Lower lobe of right lung (tissue), 2 donors: ENCODE results near the gene ASIC2. TPM values are rescaled to one million over a fixed set of nuclear protein-coding genes. Genes with fewer than 3 reads are reported as not detected.

Source experiments
- ATAC-seq, 2 donors: fragments of 200-7000 bp; cut with Tn5 transposase; one replicate each; pipeline ENCODE4 v1.9.1; 2020 to 2022; ENCODE audit warnings: mild to moderate bottlenecking in 2 of 2, moderate library complexity in 2 of 2
- DNase-seq: peaks from one replicate; pipeline ENCODE4 v3.0.0-alpha.2; 2020
- H3K27ac ChIP-seq: fragments of 200-600 bp; one replicate; pipeline ENCODE4 v1.8.0; 2022
- H3K27me3 ChIP-seq: fragments of 200-600 bp; one replicate; pipeline ENCODE4 v1.8.0; 2022; ENCODE audit warnings: low read depth
- H3K36me3 ChIP-seq: fragments of 200-600 bp; one replicate; pipeline ENCODE4 v1.8.0; 2022; ENCODE audit warnings: mild to moderate bottlenecking
- H3K4me1 ChIP-seq: fragments of 200-600 bp; one replicate; pipeline ENCODE4 v1.8.0; 2022
- H3K4me3 ChIP-seq: fragments of 200-600 bp; one replicate; pipeline ENCODE4 v1.8.0; 2022; ENCODE audit warnings: mild to moderate bottlenecking
- H3K9me3 ChIP-seq: fragments of 200-600 bp; one replicate; pipeline ENCODE4 v1.8.0; 2022
- intact Hi-C: fragments of 100-400 bp; cut with DNase I; formaldehyde crosslinking; loops from one replicate; pipeline ENCODE4 v1.11.0; 2022
- total RNA-seq: library from RNA; stranded (reverse); fragmentation: NEBNext Ultra II Directional; extraction: Animal tissue kit (Norgen Biotek cat#: 25700); gene quantifications from one replicate; pipeline ENCODE4 v1.2.1, GENCODE V29; 2021
- TF ChIP-seq, protein P1 (sequence below): fragments of 200-600 bp; IDR thresholded peaks from one replicate; pipeline ENCODE4 v1.8.0; 2022; ENCODE audit warnings: antibody characterized with exemption, mild to moderate bottlenecking
- donor health status: DM: no; HTN: yes; CAD: no; lungs with severe emphysema.

The ASIC2 gene
- total RNA-seq, 1 donor from 2014 or later: not detected

DNA sequence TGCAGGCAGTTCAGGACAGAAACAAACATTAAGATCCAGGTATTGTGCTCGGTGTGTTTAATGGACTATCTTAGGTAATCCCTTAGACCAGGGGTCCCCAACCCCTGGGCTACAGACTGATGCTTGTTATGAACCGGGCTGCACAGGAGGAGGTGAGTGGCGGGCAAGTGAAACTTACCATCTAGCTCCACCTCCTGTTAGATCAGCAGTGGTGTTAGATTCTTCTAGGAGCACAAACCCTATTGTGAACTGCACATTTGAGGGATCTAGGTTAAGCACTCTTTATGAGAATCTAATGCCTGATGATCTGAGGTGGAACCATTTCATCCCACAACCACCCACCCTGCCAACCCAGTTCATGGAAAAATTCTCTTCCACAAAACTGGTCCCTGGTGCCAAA lies 37.8 kb upstream of the ASIC2 start:
- no peak overlapping the region for H3K27ac ChIP-seq
- ATAC-seq: no peak
- H3K4me3 ChIP-seq: no peak overlapping the region
- no peaks in the 10 kb centered on the region for H3K9me3 ChIP-seq
- TF ChIP-seq, protein P1, sequence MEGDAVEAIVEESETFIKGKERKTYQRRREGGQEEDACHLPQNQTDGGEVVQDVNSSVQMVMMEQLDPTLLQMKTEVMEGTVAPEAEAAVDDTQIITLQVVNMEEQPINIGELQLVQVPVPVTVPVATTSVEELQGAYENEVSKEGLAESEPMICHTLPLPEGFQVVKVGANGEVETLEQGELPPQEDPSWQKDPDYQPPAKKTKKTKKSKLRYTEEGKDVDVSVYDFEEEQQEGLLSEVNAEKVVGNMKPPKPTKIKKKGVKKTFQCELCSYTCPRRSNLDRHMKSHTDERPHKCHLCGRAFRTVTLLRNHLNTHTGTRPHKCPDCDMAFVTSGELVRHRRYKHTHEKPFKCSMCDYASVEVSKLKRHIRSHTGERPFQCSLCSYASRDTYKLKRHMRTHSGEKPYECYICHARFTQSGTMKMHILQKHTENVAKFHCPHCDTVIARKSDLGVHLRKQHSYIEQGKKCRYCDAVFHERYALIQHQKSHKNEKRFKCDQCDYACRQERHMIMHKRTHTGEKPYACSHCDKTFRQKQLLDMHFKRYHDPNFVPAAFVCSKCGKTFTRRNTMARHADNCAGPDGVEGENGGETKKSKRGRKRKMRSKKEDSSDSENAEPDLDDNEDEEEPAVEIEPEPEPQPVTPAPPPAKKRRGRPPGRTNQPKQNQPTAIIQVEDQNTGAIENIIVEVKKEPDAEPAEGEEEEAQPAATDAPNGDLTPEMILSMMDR: no peak
- intact Hi-C loops: no loop called here
- H3K4me1 ChIP-seq: no peaks in the 10 kb centered on the region
- peaks cover 3% of the 10 kb centered on the region for H3K27me3 ChIP-seq
- DNase-seq: no peak
- no peaks in the 10 kb centered on the region for H3K36me3 ChIP-seq

DNA sequence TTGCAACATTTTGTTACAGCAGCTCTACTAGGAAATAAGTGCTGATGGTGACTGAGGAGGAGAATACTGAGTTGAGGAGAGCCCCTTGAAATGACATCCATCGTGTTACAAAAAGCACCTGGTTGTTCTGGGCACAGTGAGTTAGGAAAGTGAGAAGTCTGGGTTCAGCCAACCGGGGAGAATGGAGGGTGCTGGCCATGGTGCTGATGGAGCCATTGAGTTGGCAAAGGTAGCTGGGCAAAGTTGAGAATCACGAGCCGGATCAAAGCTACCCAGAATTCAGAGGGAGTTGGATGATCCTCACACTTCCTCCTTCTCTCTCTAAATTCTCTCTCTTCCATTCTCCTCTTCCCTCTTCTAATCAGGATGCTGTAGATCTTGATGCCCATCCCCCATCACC lies 35.0 kb upstream of the ASIC2 start:
- ATAC-seq (no peak), DNase-seq (no peak)
- Histone ChIP-seq H3K27ac (no peak overlapping the region), H3K4me3 (no peak overlapping the region), H3K4me1 (no peaks in the 10 kb centered on the region), H3K27me3 (peaks cover 3% of the 10 kb centered on the region), H3K36me3 (no peaks in the 10 kb centered on the region), H3K9me3 (no peaks in the 10 kb centered on the region)
- intact Hi-C loops: no loop called here
- TF ChIP-seq, protein P1: no peak

DNA sequence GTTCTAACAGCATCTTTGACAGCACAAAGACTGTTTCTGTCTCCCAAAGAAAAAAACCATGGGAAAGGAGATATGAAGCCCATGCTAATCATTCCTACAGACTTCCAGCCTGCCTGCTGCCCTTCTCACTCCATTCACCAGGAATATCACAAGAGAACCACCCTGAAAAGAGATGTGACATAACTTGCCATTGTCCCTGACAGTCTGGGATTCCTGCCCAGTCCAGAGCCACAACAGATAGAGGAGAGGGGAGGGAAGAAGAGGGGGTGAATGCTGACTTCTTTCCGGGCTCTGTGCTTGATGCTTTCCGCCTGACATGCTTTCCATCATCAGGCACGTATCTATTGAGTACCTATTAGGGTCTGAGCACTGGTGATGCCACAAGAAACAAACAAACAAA lies 31.6 kb upstream of the ASIC2 start:
- ATAC-seq (no peak), DNase-seq (no peak)
- intact Hi-C loops: no loop called here
- no peaks in the 10 kb centered on the region for H3K36me3 ChIP-seq
- no peaks in the 10 kb centered on the region for H3K9me3 ChIP-seq
- TF ChIP-seq, protein P1: no peak
- H3K27ac ChIP-seq: no peak overlapping the region
- H3K4me1 ChIP-seq: no peaks in the 10 kb centered on the region
- H3K27me3 ChIP-seq: peaks cover 6% of the 10 kb centered on the region
- H3K4me3 ChIP-seq: no peak overlapping the region

DNA sequence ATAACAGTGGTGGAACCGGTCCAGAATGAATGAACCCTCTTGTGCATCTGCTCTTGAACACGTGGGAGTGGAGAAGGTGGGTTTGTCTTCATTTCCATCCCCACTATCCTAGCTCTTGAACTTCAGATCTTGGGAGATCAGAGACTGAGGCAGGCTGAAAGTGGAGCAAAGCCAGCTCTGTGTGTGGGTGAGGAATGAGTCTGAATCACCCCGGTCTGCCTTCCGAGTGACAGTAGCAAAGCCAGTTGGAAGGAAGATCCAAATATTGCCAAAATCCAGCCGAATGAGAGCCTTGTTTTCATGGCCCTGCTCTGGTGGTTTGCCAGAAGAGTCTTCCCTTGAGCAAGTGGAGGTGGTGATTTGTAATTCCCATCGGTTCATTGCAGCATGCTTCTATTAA lies 29.0 kb upstream of the ASIC2 start:
- DNase-seq (no peak), ATAC-seq (no peak)
- Histone ChIP-seq H3K36me3 (no peaks in the 10 kb centered on the region), H3K27ac (no peak overlapping the region), H3K4me1 (no peaks in the 10 kb centered on the region), H3K27me3 (peaks cover 13% of the 10 kb centered on the region), H3K4me3 (no peak overlapping the region), H3K9me3 (no peaks in the 10 kb centered on the region)
- intact Hi-C loops: no loop called here
- TF ChIP-seq, protein P1: no peak

DNA sequence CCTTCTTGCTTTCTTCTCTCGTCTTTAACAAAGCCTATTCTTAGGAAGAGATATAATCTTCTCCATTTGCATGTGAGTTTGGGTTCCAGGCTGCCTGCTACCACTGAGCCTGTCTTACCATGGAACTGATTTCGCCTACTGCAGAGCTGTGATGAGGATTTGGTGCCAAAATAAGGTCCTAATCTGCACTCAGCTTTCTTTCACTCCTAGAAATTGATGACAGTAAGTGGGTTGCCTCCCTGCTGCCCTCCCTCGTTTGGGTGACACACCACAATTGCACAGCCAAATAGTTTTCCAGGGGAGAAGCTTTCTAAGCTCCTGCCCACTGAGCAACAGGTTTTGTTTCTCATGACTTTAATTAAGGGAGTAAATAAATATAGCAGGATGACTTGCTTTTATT lies 25.1 kb upstream of the ASIC2 start:
- intact Hi-C loops: no loop called here
- no peaks in the 10 kb centered on the region for H3K36me3 ChIP-seq
- TF ChIP-seq, protein P1: no peak
- H3K4me1 ChIP-seq: no peaks in the 10 kb centered on the region
- no peak for ATAC-seq
- no peak overlapping the region for H3K4me3 ChIP-seq
- H3K27ac ChIP-seq: no peak overlapping the region
- H3K27me3 ChIP-seq: peaks cover 18% of the 10 kb centered on the region
- no peak for DNase-seq
- H3K9me3 ChIP-seq: no peaks in the 10 kb centered on the region

DNA sequence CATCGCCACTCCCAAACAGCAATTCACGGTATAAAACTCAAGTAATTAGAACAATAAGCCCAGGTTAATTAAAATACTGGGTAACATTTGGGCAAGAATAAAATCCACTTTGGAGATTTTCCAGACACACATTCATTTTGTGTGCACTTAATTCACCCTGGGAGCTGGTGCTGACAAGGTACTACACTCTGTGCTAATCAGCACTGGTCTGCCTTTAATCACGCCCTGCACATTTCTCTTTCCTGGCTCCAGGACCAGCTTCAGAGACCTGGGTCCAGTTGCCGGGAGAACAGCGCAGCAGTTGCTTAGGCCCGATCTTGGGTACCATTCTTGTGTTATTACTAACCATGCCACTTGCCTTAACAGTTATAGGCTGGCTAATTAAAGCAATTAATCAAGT lies 23.7 kb upstream of the ASIC2 start:
- ATAC-seq (no peak), DNase-seq (no peak)
- no peaks in the 10 kb centered on the region for H3K36me3 ChIP-seq
- H3K9me3 ChIP-seq: no peaks in the 10 kb centered on the region
- no peak overlapping the region for H3K27ac ChIP-seq
- H3K4me1 ChIP-seq: no peaks in the 10 kb centered on the region
- H3K4me3 ChIP-seq: no peak overlapping the region
- H3K27me3 ChIP-seq: peaks cover 26% of the 10 kb centered on the region
- TF ChIP-seq, protein P1: no peak
- intact Hi-C loops: no loop called here
